Calu3 (cell line): ENCODE results near the gene ZNF282. TPM values are rescaled to one million over a fixed set of nuclear protein-coding genes. Genes with fewer than 3 reads are reported as not detected.
"Not testable (repeated sequence)": the region's sequence is repeated elsewhere in the genome, so short reads cannot be mapped to it uniquely, and the experiment has no call there.

ENCODE experiments used
- BruUV-seq: library from RNA; stranded (reverse); fragments of 400-500 nt; replicated peaks from 2 replicates; lab custom pipeline; 2021; lab: Mats Ljungman, UMichigan
- CTCF ChIA-PET: fragments of 300-600 bp; sonication (Branson Sonifier 250); formaldehyde crosslinking; loops from one replicate; lab custom pipeline; 2022; ENCODE audit warnings: antibody characterized with exemption; lab: Charles Lee
- DNase-seq: peaks from one replicate; pipeline ENCODE4 v3.0.0; 2022
- H3K27ac Mint-ChIP-seq: one replicate; pipeline ENCODE4 v1.8.0; 2022; ENCODE audit warnings: mixed read lengths; ENCODE audit not compliant: unreplicated experiment
- H3K27me3 Mint-ChIP-seq: one replicate; pipeline ENCODE4 v1.8.0; 2022; ENCODE audit warnings: mixed read lengths; ENCODE audit not compliant: unreplicated experiment
- H3K36me3 Mint-ChIP-seq: one replicate; pipeline ENCODE4 v1.8.0; 2022; ENCODE audit warnings: mild to moderate bottlenecking, moderate library complexity, mixed read lengths; ENCODE audit not compliant: insufficient read depth, unreplicated experiment
- H3K4me1 Mint-ChIP-seq: one replicate; pipeline ENCODE4 v1.8.0; 2022; ENCODE audit warnings: mild to moderate bottlenecking, low read depth, mixed read lengths; ENCODE audit not compliant: unreplicated experiment
- H3K4me3 Mint-ChIP-seq: one replicate; pipeline ENCODE4 v1.8.0; 2022; ENCODE audit warnings: mild to moderate bottlenecking, low read depth, moderate library complexity, mixed read lengths; ENCODE audit not compliant: unreplicated experiment
- H3K9me3 Mint-ChIP-seq: one replicate; pipeline ENCODE4 v1.8.0; 2022; ENCODE audit warnings: low read depth, mixed read lengths; ENCODE audit not compliant: unreplicated experiment
- intact Hi-C: fragments of 100-400 bp; cut with micrococcal nuclease; formaldehyde crosslinking; loops from one replicate; pipeline ENCODE4 v1.10.0; 2022; ENCODE audit not compliant: unreplicated experiment
- total RNA-seq: library from RNA; stranded (reverse); gene quantifications from 2 replicates; pipeline ENCODE4 v1.2.3, GENCODE V29; 2022
- TF ChIP-seq, protein P1 (sequence below): fragments of 200-600 bp; IDR thresholded peaks from one replicate; pipeline ENCODE4 v1.8.0; 2022; ENCODE audit warnings: antibody characterized with exemption; ENCODE audit not compliant: unreplicated experiment

Gene ZNF282
- total RNA-seq, 1 experiment from 2014 or later, result 45.2 TPM

DNA sequence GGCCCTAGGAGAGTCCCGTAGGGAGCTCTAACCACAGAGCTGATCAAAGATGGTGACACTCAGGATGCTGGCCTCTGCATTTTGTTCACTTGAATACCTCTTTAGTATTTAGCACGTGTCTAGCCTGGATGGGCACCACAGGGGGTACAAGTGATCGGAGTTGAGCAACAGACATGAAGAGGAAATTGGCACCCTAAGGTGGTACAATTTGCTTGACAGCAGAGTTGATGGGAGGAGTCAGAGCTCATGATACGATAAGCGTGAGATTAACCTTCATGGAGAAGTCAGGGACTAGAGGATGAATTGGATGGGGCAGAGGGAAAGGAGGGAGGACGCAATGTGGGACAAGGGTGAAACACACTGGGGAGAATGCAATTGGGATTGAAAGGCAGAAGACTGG is 34.2 kb downstream of the ZNF282 start:
- CTCF ChIA-PET, result interaction anchor here (0.5 kb wide), 1 partner anchor 38 kb away, joined by 3 read pairs; no protein-coding TSS in a partner anchor
- H3K27ac Mint-ChIP-seq, result peak overlapping the region; percentile 46
- H3K4me1 Mint-ChIP-seq, result peaks cover 28% of the 10 kb centered on the region
- intact Hi-C loops, result no loop called here
- H3K27me3 Mint-ChIP-seq, result no peaks in the 10 kb centered on the region
- BruUV-seq, result no TSS peak
- H3K9me3 Mint-ChIP-seq, result no peaks in the 10 kb centered on the region
- DNase-seq, result no peak
- TF ChIP-seq, protein P1, sequence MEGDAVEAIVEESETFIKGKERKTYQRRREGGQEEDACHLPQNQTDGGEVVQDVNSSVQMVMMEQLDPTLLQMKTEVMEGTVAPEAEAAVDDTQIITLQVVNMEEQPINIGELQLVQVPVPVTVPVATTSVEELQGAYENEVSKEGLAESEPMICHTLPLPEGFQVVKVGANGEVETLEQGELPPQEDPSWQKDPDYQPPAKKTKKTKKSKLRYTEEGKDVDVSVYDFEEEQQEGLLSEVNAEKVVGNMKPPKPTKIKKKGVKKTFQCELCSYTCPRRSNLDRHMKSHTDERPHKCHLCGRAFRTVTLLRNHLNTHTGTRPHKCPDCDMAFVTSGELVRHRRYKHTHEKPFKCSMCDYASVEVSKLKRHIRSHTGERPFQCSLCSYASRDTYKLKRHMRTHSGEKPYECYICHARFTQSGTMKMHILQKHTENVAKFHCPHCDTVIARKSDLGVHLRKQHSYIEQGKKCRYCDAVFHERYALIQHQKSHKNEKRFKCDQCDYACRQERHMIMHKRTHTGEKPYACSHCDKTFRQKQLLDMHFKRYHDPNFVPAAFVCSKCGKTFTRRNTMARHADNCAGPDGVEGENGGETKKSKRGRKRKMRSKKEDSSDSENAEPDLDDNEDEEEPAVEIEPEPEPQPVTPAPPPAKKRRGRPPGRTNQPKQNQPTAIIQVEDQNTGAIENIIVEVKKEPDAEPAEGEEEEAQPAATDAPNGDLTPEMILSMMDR, result no peak
- no peak overlapping the region for H3K4me3 Mint-ChIP-seq
- peaks cover 36% of the 10 kb centered on the region for H3K36me3 Mint-ChIP-seq

GRCh38 chr7:149232362-149232761 is 37.0 kb downstream of the ZNF282 start:
- no peak overlapping the region for H3K4me3 Mint-ChIP-seq
- intact Hi-C loops, result no loop called here
- H3K9me3 Mint-ChIP-seq, result no peaks in the 10 kb centered on the region
- CTCF ChIA-PET, result interaction anchor here (0.7 kb wide), 1 partner anchor 141 kb away, joined by 3 read pairs; no protein-coding TSS in a partner anchor
- no TSS peak for BruUV-seq
- no peak for DNase-seq
- no peaks in the 10 kb centered on the region for H3K27me3 Mint-ChIP-seq
- no peak overlapping the region for H3K27ac Mint-ChIP-seq
- H3K4me1 Mint-ChIP-seq, result peaks cover 29% of the 10 kb centered on the region
- TF ChIP-seq, protein P1, result no peak
- peaks cover 21% of the 10 kb centered on the region for H3K36me3 Mint-ChIP-seq

- not testable (repeated sequence) for BruUV-seq
- peak overlapping the region; percentile 5 for H3K27ac Mint-ChIP-seq
- CTCF ChIA-PET, result interaction anchor here (0.8 to 0.9 kb wide), 2 partner anchors 26 to 51 kb away, joined by 3 read pairs; no protein-coding TSS in a partner anchor
Observed at GRCh38 chr7:149233655-149234204, 38.4 kb downstream of the ZNF282 start.

DNA sequence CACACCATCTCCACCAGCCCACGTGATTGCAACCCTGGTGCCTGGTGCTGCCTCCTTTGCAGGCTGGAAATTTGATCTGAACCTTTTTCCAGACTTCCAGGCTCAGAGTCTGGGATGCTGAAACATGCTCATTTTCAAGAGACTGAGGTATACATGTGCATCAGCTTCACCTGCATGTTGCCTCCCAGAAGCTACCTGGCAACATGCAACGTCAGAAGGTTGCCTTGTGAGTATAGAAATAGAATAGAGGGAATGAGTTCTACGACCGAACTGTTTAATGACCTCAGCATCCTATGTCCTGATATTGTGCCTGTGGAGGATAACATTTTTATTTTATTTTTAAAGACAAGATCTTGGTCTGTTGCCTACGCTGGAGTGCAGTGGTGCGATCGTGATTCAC is 42.2 kb downstream of the ZNF282 start:
- TF ChIP-seq, protein P1, result no peak
- Mint-ChIP-seq H3K27ac (peak overlapping the region; percentile 97), H3K27me3 (no peaks in the 10 kb centered on the region), H3K4me3 (peak overlapping the region; percentile 51), H3K9me3 (peaks cover 3% of the 10 kb centered on the region), H3K36me3 (peaks cover 31% of the 10 kb centered on the region), H3K4me1 (peaks cover 37% of the 10 kb centered on the region)
- CTCF ChIA-PET, result interaction anchor here (1.1 kb wide), 1 partner anchor 41 kb away, joined by 3 read pairs; no protein-coding TSS in a partner anchor
- DNase-seq, result no peak
- intact Hi-C loops, result no loop called here
- no TSS peak for BruUV-seq

More at GRCh38 chr7:149233655-149234204, 38.4 kb downstream of the ZNF282 start:
- intact Hi-C loops, H3K27me3 Mint-ChIP-seq, H3K4me3 Mint-ChIP-seq, H3K9me3 Mint-ChIP-seq: not testable (repeated sequence)
- peaks cover 27% of the 10 kb centered on the region for H3K36me3 Mint-ChIP-seq
- peaks cover 40% of the 10 kb centered on the region for H3K4me1 Mint-ChIP-seq
- DNase-seq, result peak; percentile 54

DNA sequence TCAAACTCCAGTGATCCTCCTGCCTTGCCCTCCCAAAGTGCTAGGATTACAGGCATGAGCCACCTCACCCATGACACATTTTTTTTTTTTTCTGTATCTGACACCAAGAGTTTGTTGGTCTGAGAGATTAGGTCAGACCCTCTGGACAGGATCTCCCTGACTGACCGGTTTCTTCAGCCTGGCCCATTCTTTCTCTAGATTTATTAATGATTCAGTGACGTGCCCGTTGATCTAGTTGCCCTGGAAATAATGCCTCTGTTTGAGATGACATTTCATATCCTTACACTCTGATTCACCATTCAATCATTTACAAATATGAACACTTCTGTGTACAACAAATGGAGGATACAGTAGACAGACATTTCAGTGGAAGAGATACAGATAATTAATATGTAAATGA is 42.7 kb downstream of the ZNF282 start:
- intact Hi-C loops, result loop anchor here (1.0 to 2.0 kb wide), 3 partner anchors 32 to 93 kb away; partner anchors contain the start of gene ZNF282
- Mint-ChIP-seq H3K9me3 (peaks cover 6% of the 10 kb centered on the region), H3K4me1 (peaks cover 32% of the 10 kb centered on the region), H3K27me3 (no peaks in the 10 kb centered on the region), H3K4me3 (peak overlapping the region; percentile 51), H3K36me3 (peaks cover 31% of the 10 kb centered on the region), H3K27ac (peak overlapping the region; percentile 97)
- CTCF ChIA-PET, result no interaction called here
- DNase-seq, result peak; percentile 86
- TF ChIP-seq, protein P1, result no peak
- no TSS peak for BruUV-seq
